Stimulated activated CD4-positive, alpha-beta T cell treated with anti-CD3 and anti-CD28 coated beads, Interleukin-2, amount 100 ng/mL, for 4 hours (primary cell): ENCODE results near the gene IL22.
A peak's percentile ranks its signal among the peaks of the same experiment; 100 is the strongest.

Experiments used
- DNase-seq: peaks from one replicate; pipeline ENCODE4 v3.0.0-alpha.2; 2020; ENCODE audit warnings: low read depth

IL22 gene

GRCh38 chr12:68264158-68264855, 10.9 kb upstream of the IL22 start:
- no peak for DNase-seq

GRCh38 chr12:68263366-68263765, 10.0 kb upstream of the IL22 start:
- no peak for DNase-seq

DNA sequence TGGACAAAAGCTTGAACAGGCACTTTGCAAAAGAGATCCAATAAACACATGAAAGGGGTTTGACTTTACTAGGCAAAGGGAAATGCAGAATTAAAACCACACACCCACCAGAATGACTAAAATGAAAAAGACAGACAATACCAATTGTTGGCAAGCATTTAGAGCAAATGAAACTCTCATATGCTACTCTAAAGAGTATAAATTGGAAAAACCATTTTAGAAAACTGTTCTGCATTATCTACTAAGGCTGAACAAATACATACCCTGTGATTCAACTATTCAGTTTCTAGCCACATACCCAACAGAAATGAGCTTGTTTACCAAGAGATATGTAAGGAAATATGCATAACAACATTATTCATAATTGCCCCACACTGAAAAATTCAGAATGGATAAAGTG, 8.5 kb upstream of the IL22 start:
- no peak for DNase-seq

DNA sequence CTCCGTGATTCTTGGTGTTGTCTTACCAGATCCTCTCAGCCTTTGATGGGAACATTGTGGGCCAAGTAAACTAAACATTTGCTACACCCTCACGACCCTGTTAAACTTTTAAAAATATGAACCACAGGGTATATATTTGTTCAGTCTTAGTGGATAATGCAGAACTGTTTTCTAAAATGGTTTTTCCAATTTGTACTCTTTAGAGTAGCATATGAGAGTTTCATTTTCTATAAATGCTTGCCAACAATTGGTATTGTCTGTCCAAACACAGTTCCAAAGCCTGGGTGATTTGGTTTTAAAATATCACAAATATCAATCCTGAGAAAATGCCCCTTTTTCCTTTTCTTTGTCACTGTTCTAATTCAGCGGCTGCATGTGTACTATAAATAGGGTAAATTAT, 6.7 kb upstream of the IL22 start:
- no peak for DNase-seq

DNA sequence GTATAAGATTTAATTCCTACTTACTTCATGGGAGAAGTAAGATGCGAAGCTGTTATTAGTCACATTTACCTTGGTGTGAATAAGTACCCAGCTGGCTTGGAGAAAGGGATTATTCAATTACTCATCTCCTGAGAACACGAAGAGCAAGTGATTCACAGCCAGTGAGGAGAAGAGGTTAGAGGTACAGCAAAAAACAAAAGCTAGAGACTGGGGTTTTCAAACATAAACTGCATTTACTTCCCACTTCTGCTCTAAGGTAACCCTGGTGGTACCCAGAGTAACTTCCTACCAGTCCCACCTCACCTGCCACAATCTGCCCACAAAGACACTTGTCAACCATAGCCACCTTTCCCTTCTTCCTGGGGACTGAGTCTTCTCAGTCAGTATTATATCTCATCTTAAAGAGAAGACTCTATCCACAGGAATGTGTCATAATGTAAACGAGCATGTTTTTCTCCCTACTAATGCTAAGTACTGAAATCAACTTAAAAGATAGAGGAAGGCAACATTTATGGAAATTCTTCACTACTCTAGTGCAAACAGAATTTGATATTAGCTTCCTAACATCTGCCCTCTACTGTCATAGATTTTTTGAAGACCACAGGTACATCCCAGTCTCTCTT, 6.0 kb upstream of the IL22 start:
- no peak for DNase-seq

- no peak for DNase-seq
These were observed 1.3 kb downstream of the IL22 start for GRCh38 chr12:68252077-68252476.

DNA sequence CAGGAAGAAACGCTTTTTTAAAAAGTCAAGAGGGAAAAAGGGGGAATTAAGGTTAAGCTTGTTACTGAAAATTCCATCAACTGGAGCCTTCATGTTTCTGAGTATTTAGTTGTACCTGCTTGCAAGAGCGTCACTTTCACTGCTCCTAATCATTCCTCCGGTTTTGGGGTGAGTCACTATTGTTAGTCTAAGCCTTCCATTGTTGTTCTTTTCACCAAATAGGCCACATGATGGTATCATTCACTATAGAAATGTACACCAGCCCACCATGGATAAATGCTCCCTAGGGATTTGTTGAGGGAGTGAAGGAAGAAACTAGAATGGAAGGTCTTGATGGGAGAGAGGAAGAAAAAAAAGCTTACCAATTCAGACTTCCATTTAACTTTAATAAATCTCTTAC, 3.0 kb downstream of the IL22 start:
- DNase-seq, result no peak

GRCh38 chr12:68247785-68248184, 5.6 kb downstream of the IL22 start:
- DNase-seq, result no peak

- DNase-seq, result no peak
These were observed 7.1 kb downstream of the IL22 start for GRCh38 chr12:68246350-68246749.

DNA sequence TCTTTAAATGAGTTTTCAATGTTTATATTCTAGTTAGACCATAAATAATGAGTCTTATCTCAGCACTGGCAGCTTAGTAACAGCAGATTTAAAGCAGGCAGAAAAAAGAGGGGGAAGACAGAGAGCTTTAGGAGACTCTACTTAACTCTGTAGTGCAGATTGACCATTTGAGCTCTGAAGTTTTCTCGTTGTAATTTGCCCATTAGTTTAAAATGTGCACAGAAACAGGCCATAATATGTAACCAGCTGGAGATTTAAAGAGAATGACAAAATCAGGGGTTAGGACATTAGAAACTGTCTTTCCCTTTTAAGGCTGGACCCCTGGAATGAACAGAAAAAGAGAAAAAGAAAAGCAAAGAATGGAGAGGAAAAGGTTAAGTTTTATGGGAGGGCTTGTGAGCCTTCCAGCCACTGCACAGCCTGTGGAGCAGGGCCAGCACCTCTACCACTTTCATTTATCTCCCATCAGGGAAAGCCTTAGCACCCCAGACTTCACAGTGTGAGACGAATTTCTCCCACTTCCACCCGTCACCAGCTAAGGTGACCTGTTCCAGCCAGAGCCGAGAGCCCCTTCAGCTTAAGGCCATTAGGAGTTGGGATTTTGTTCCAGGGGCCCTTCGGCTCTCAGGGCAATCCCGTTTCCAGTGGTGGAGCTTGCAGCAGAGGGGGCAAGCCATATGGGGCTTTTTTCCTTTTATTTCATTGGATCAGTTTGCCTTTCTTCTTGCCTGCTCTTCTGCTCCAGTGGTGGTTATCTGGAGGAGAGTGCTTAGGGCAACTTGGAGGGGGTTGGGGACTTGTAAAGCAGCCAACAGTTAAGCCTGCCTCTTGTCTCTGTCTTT, 8.0 kb downstream of the IL22 start:
- DNase-seq, result no peak

DNA sequence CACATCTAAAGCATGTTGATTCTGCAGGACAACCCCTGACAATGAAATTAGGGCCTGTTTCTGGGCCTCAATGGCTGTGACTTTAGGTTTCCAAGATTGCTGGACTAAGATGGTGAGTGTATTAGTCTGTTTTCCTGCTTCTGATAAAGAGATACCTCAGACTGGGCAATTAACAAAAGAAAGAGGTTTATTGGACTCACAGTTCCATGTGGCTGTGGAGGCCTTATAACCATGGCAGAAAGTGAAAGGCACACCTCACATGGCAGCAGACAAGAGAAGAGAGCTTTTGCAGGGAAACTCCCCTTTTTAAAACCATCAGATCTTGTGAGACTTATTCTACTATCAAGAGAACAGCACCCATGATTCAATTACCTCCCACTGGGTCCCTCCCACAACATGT, 10.6 kb downstream of the IL22 start:
- DNase-seq, result no peak

DNA sequence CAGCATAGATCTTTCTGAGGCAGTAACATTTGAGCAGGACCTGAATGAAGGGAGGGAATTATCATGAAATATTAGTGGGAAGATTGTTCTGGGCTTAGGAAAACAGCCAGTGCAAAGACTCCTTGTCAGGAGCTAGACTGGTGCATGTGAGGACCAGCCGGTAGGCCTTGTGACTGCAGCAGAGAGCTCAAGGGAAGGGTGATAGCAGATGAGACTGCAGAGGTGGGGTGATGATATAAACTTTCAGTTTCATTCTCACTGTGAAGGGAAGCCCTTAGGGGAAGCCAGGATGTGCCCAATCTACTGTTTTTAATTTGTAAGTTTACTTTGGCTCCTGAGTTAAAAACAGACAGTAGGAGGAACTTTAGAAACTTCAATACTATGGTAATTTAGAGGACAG, 12.4 kb downstream of the IL22 start:
- DNase-seq, result peak; percentile 46

- DNase-seq, result no peak
These were observed 13.3 kb downstream of the IL22 start for GRCh38 chr12:68240079-68240478.

DNA sequence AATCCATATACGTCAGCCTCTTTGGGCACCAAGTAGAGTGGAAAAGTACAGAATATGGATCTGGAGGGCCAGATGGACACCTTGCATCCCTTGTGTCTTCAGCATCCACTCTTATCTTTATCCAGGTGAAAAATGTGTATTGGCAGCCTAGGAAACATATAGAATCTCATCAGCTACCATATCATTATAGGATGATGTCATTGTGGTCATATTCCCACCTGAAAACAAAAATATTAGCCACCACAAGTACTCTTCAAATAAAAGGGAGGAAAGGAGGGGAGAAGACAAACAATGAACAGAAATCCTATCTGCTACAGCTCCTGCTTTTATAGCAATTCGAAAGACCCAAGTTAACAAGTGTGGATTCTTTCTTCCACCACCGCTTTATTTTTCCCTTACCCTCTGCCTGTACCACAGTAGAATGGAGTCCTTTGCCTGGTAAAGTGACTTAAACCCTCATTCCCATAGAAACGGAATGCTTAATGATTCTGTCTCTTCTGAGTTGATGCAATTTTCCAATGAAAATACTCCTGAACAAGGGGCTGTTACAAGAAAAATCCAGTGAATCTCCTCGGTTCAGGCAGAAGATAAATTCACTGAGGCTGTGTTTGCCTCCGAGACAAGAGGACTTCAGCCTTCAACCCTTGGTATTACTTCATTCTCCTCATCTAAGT, 14.0 kb downstream of the IL22 start:
- DNase-seq, result no peak

DNA sequence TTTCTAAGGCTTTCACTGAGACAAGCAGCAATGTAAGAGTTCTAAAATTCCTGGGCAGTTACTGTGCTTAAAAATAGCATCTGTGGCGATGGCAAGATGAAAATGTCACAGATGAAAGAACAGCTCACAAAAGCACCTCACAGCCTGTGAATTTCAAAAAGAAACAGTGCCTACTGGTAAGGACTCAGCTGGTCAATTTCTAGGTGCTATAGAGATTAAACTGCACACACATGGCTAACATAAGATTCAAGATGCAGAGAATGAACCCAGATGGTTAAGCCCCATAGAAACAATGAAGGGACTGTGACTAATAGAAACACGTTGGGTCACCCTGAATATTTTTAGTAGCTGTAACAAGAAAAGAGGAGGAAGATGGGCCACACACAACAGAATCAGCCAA, 15.8 kb downstream of the IL22 start:
- DNase-seq, result no peak

- no peak for DNase-seq
These were observed 16.3 kb downstream of the IL22 start for GRCh38 chr12:68237078-68237477.

DNA sequence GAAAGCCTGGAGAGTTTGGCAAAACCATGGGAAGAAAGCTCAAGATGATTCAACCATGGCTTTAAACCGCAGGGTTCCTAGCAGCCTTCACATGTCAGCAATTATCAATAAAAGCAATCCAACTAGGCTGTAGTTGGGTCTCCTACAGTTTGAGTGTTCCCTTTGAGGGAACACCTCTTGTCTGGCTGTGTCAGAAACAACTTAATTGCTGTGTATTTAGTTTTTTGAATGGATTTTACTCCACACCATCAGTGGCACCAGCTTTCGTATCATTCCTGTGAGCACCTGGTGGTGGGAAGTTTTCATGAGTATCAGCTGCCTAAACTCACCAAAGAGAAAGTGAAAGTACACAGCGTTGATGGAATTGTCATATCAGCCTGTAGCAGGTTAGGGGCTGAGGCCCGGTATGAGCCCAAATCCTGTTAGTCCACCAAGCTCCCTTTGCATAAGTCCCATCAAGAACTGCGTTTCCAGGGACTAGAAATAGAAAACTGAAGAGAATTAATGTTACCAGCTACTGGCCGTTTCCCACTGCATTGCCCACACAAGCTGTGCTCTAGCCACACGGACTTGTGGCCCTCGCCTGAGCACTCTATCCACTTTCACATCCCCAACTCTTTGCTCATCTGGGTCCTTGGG, 16.9 kb downstream of the IL22 start:
- peak; percentile 31 for DNase-seq

DNA sequence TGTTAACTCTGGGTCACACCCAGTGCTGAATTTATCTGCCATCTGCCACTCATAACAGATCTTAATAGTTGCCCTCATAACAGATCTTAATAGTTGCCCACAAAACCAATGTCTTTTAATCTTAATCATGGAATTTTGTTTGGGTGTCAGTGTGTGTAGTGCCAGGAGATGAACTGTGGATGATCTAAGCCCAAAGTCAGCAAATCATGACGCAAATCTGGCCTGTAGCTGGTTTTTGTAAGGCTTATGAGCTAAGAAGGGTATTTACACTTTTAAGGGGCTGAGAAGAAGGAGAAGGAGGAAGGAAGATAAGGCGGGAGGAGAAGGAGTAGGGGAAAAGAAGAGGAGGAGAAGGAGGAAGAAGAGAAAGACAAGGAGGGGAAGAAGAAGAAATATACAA, 17.8 kb downstream of the IL22 start:
- no peak for DNase-seq

GRCh38 chr12:68234140-68234539, 19.3 kb downstream of the IL22 start:
- no peak for DNase-seq

DNA sequence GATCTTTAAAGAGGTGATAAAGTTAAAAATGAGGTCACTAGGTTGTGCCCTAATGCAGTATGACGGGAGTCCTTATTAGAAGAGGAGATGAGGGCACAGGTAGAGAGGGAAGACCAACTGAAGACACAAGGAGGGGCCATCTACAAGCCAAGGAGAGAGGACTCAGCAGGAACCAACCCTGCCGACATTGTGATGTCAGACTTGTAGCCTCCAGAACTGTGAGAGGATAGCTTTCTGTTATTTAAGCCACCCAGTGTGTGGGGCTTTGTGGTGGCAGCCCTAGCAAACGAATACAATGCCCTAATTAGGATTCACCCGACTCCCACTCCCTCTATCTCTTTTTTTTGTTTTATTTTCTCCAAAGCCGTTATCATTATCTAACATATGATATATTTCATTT, 19.9 kb downstream of the IL22 start:
- DNase-seq, result no peak

DNA sequence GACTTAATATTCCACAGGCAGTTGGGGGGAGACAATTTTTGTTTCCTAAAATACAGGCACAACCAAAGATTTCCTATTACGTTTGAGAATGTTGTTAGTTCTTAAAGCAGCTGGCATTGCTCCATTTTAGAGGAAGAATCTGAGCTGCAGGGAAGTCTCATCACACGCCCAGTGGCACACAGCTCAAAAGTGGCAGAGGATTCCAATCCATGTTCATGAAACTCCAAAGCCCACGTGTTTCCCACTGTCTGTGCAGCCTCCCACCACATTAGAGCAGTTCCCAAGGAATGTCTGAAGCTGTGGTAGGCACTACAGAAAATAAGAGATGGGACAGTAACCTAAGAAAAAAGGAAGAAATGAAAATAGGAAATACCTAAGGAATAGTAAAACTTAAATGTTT, 21.7 kb downstream of the IL22 start:
- no peak for DNase-seq

DNA sequence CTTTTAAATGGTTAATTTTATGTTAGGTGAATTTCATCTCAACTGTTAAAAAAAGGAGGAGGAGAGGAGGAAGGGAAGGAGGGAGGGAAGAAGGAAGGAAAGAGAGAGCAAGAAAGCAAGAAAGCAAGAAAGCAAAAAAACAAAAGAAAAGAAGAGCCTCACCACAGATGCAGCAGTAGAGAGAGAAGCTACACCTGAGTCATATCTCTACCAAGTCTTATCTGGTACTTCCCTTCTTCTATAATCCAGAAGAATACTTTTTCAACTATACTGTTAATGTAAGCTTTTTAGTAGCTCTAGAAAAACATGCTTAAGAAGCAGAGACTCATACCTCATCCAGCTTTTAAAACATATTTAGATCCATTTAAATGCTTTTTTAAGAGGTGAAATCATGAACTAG, 22.2 kb downstream of the IL22 start:
- no peak for DNase-seq
